HEK293T (cell line): Measurements from ENCODE around the gene EI24.

Experiments used
- BHLHE40 ChIP-seq: fragments of 450-650 bp; IDR thresholded peaks from 2 replicates; pipeline ENCODE4 v1.6.1; 2016; ENCODE audit warnings: mild to moderate bottlenecking, moderate library complexity, borderline replicate concordance
- ELF4 ChIP-seq: fragments of 450-650 bp; IDR thresholded peaks from 2 replicates; pipeline ENCODE4 v1.6.1; 2017; ENCODE audit warnings: antibody characterized with exemption
- FOXA1 ChIP-seq: fragments of 450-650 bp; IDR thresholded peaks from 2 replicates; pipeline ENCODE4 v1.6.1; 2016; ENCODE audit warnings: mild to moderate bottlenecking
- FOXK2 ChIP-seq: fragments of 450-650 bp; IDR thresholded peaks from 2 replicates; pipeline ENCODE4 v1.6.1; 2016; ENCODE audit warnings: mild to moderate bottlenecking
- FOXM1 ChIP-seq: fragments of 450-650 bp; IDR thresholded peaks from 2 replicates; pipeline ENCODE4 v1.6.1; 2017; ENCODE audit warnings: mild to moderate bottlenecking, borderline replicate concordance
- HDGF ChIP-seq: fragments of 450-650 bp; IDR thresholded peaks from 2 replicates; pipeline ENCODE4 v1.6.1; 2017; ENCODE audit warnings: antibody characterized with exemption, borderline replicate concordance
- L3MBTL2 ChIP-seq: fragments of 450-650 bp; conservative IDR thresholded peaks from 2 replicates; pipeline ENCODE4 v1.6.1; 2016; ENCODE audit warnings: mild to moderate bottlenecking
- NFRKB ChIP-seq: fragments of 450-650 bp; IDR thresholded peaks from 2 replicates; pipeline ENCODE4 v1.6.1; 2016; ENCODE audit warnings: mild to moderate bottlenecking, moderate library complexity
- SP1 ChIP-seq: fragments of 450-650 bp; IDR thresholded peaks from 2 replicates; pipeline ENCODE4 v1.6.1; 2017
- TARDBP ChIP-seq: fragments of 450-650 bp; IDR thresholded peaks from 2 replicates; pipeline ENCODE4 v1.6.1; 2016
- TF ChIP-seq, protein P1 (sequence below): fragments of 450-650 bp; IDR thresholded peaks from 2 replicates; pipeline ENCODE4 v1.6.1; 2016

DNA sequence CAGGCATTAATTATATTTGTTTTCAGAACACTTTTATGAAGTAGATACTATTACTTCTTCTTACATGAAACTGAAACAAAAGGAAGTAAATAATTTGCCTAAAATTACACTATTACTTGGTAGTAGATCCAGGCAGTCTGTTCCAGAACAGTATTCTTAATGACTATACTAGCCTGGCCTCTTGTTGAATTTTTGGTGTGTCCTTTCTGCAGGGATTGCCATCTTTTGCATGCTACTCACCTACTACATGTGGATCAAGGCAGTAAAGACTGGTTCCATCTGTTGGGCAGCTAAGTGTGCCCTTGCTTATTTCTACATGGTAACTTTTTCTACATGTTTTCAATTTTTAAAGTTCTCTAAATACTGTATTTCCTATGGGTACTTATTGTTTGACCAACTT lies 36.1 kb downstream of the EI24 start:
- TF ChIP-seq L3MBTL2 = no peak
- no peak for TF ChIP-seq SP1
- no peak for TF ChIP-seq FOXM1
- TF ChIP-seq, protein P1, sequence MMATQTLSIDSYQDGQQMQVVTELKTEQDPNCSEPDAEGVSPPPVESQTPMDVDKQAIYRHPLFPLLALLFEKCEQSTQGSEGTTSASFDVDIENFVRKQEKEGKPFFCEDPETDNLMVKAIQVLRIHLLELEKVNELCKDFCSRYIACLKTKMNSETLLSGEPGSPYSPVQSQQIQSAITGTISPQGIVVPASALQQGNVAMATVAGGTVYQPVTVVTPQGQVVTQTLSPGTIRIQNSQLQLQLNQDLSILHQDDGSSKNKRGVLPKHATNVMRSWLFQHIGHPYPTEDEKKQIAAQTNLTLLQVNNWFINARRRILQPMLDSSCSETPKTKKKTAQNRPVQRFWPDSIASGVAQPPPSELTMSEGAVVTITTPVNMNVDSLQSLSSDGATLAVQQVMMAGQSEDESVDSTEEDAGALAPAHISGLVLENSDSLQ = no peak
- no peak for TF ChIP-seq FOXK2
- TF ChIP-seq BHLHE40 = no peak
- no peak for TF ChIP-seq ELF4
- no peak for TF ChIP-seq FOXA1
- no peak for TF ChIP-seq NFRKB
- no peak for TF ChIP-seq HDGF
- no peak for TF ChIP-seq TARDBP
